ENCODE results near the gene CEP250. TPM values are rescaled to one million over a fixed set of nuclear protein-coding genes. Genes with fewer than 3 reads are reported as not detected.

CEP250 gene
- total RNA-seq, 1 donor: 23.5 TPM

DNA sequence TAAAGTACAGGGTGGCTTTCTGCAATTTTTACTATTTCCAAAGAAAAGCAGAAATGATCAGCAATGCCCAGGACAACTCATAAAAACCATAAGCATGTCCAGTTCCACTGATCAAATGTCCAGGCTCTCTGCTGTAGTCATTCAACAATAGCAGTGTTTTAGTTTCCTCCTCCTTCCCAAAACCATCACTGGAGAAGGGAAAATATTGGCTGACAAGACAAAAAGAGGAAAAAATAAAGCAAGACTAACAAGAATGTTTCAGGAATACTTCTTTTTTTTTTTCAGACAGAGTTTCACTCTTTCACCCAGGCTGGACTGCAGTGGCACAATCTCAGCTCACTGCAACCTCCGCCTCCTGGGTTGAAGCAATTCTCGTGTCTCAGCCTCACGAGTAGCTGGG, 45.9 kb upstream of the CEP250 start:
- H3K36me3 ChIP-seq (ENCODE audit: insufficient read depth, low read length): peaks cover 29% of the 10 kb centered on the region
- H3K79me2 ChIP-seq (ENCODE audit: insufficient read depth, low read length): peaks cover 69% of the 10 kb centered on the region
- no peak for DNase-seq (ENCODE audit: insufficient read length, low spot score, missing footprints)

DNA sequence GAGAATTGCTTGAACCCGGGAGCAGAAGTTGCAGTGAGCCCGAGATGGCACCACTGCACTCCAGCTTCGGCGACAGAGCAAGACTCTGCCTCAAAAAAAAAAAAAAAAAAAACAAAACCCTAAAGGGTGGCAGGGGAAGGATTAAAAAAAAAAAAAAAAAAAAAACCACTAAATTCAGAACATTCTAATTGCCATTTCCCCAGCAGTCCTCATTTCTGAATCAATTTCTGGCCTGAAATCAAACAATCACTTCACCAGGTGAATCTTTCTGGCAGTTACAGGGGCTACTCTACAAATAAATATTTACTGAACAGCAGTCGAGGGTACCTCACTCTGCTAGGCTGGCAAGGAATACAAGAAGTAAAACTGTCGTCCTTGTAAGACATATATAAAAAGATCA, 44.8 kb upstream of the CEP250 start:
- TF ChIP-seq, protein P1, sequence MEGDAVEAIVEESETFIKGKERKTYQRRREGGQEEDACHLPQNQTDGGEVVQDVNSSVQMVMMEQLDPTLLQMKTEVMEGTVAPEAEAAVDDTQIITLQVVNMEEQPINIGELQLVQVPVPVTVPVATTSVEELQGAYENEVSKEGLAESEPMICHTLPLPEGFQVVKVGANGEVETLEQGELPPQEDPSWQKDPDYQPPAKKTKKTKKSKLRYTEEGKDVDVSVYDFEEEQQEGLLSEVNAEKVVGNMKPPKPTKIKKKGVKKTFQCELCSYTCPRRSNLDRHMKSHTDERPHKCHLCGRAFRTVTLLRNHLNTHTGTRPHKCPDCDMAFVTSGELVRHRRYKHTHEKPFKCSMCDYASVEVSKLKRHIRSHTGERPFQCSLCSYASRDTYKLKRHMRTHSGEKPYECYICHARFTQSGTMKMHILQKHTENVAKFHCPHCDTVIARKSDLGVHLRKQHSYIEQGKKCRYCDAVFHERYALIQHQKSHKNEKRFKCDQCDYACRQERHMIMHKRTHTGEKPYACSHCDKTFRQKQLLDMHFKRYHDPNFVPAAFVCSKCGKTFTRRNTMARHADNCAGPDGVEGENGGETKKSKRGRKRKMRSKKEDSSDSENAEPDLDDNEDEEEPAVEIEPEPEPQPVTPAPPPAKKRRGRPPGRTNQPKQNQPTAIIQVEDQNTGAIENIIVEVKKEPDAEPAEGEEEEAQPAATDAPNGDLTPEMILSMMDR (IDR thresholded peaks at IDR 0.05; ENCODE audit: extremely low read depth, low read depth, low read length): no peak
- peak overlapping the region; percentile 86 for H3K27ac ChIP-seq (ENCODE audit: low read depth, low read length)
- H3K27me3 ChIP-seq (ENCODE audit: insufficient read depth, low read length): no peaks in the 10 kb centered on the region
- DNase-seq (ENCODE audit: insufficient read length, low spot score, missing footprints): no peak
- no peak overlapping the region for H2AFZ ChIP-seq (ENCODE audit: low read length)
- H3K4me1 ChIP-seq (ENCODE audit: insufficient read depth, low read length): peaks cover 12% of the 10 kb centered on the region
- no peaks in the 10 kb centered on the region for H4K20me1 ChIP-seq (ENCODE audit: insufficient read depth, low read length)
- H3K4me3 ChIP-seq (ENCODE audit: insufficient read depth, low read length): peak overlapping the region; percentile 83
- peaks cover 29% of the 10 kb centered on the region for H3K36me3 ChIP-seq (ENCODE audit: insufficient read depth, low read length)
- no peaks in the 10 kb centered on the region for H3K9me3 ChIP-seq (ENCODE audit: low read depth, low read length)
- peaks cover 60% of the 10 kb centered on the region for H3K79me2 ChIP-seq (ENCODE audit: insufficient read depth, low read length)
- peak overlapping the region; percentile 99 for H3K4me2 ChIP-seq (ENCODE audit: insufficient read depth, low read length)

More for the DNA sequence above, 45.9 kb upstream of the CEP250 start:
- no peaks in the 10 kb centered on the region for H3K9me3 ChIP-seq (ENCODE audit: low read depth, low read length)
- no peak overlapping the region for H3K4me3 ChIP-seq (ENCODE audit: insufficient read depth, low read length)
- no peak overlapping the region for H3K4me2 ChIP-seq (ENCODE audit: insufficient read depth, low read length)
- no peaks in the 10 kb centered on the region for H4K20me1 ChIP-seq (ENCODE audit: insufficient read depth, low read length)
- H3K27ac ChIP-seq (ENCODE audit: low read depth, low read length): no peak overlapping the region
- H3K27me3 ChIP-seq (ENCODE audit: insufficient read depth, low read length): no peaks in the 10 kb centered on the region
- H3K4me1 ChIP-seq (ENCODE audit: insufficient read depth, low read length): peaks cover 12% of the 10 kb centered on the region
- TF ChIP-seq, protein P1 (IDR thresholded peaks at IDR 0.05; ENCODE audit: extremely low read depth, low read depth, low read length): no peak
- no peak overlapping the region for H2AFZ ChIP-seq (ENCODE audit: low read length)

DNA sequence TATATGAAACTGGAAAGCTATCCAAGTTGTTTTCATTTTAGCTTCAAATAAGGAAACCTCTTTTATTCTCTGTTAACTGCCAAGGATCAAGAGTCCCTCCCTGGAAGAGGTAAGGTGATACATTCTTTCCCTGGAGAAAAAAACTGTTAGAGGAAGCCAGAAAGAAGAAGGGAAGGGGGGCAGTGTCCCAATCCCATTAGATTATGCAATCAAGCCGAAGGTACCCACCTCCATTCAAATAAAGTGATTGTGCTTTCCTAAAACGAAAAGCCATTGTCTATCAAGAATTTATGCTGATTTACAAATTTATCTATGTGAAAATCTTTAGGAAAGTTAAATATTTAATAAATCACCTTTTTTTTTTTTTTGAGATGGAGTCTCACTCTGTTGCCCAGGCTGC, 34.1 kb upstream of the CEP250 start:
- Histone ChIP-seq H3K4me3 (ENCODE audit: insufficient read depth, low read length) (no peak overlapping the region), H2AFZ (ENCODE audit: low read length) (no peak overlapping the region), H3K36me3 (ENCODE audit: insufficient read depth, low read length) (no peaks in the 10 kb centered on the region), H4K20me1 (ENCODE audit: insufficient read depth, low read length) (no peaks in the 10 kb centered on the region), H3K27ac (ENCODE audit: low read depth, low read length) (no peak overlapping the region), H3K4me1 (ENCODE audit: insufficient read depth, low read length) (no peaks in the 10 kb centered on the region), H3K27me3 (ENCODE audit: insufficient read depth, low read length) (no peaks in the 10 kb centered on the region), H3K79me2 (ENCODE audit: insufficient read depth, low read length) (no peaks in the 10 kb centered on the region), H3K9me3 (ENCODE audit: low read depth, low read length) (no peaks in the 10 kb centered on the region), H3K4me2 (ENCODE audit: insufficient read depth, low read length) (no peak overlapping the region)
- TF ChIP-seq, protein P1 (IDR thresholded peaks at IDR 0.05; ENCODE audit: extremely low read depth, low read depth, low read length): no peak
- DNase-seq (ENCODE audit: insufficient read length, low spot score, missing footprints): no peak

DNA sequence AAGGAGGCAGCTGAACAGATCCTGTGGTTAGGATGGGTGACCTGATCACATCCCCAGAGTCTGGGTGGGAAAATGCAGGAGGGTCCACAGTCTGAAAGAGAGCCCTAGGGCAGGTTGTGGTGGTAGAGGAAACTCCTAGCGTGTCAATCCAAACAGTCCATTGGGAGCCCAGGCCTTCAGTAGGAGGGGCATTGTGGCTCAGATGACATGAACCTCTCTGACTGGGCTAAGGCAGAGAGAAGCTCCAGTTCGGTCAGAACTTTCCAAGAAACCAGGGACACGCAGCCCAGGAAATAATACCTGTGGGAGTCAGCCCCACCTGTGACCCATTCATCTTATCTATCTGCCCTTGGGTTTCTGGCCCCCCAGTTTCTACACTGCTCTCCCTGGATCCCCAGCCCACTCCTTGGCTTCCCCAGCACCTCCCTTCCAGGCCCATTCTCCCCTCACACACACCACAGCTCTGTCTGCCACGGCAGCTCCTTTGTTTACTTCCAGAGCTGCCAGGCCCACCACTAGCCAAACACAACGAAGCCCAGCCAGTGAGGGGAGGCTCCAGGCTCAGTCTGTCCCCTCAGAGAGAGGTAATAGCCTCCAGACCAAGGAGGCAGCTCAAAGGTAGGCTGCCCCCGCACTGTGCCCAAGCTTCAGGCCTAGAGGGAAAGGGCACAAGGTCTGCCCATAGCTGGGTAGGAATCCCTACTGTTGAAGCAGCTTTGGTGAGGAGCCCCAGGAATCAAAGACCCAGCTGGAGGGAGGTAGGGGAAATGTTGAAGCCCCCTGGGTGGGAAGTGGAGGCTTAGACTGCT, 23.6 kb upstream of the CEP250 start:
- no peaks in the 10 kb centered on the region for H3K27me3 ChIP-seq (ENCODE audit: insufficient read depth, low read length)
- H3K4me2 ChIP-seq (ENCODE audit: insufficient read depth, low read length): no peak overlapping the region
- no peak for DNase-seq (ENCODE audit: insufficient read length, low spot score, missing footprints)
- TF ChIP-seq, protein P1 (IDR thresholded peaks at IDR 0.05; ENCODE audit: extremely low read depth, low read depth, low read length): no peak
- peaks cover 6% of the 10 kb centered on the region for H4K20me1 ChIP-seq (ENCODE audit: insufficient read depth, low read length)
- no peak overlapping the region for H3K27ac ChIP-seq (ENCODE audit: low read depth, low read length)
- peaks cover 23% of the 10 kb centered on the region for H3K4me1 ChIP-seq (ENCODE audit: insufficient read depth, low read length)
- no peak overlapping the region for H2AFZ ChIP-seq (ENCODE audit: low read length)
- peaks cover 19% of the 10 kb centered on the region for H3K36me3 ChIP-seq (ENCODE audit: insufficient read depth, low read length)
- H3K4me3 ChIP-seq (ENCODE audit: insufficient read depth, low read length): no peak overlapping the region
- H3K9me3 ChIP-seq (ENCODE audit: low read depth, low read length): no peaks in the 10 kb centered on the region
- peaks cover 20% of the 10 kb centered on the region for H3K79me2 ChIP-seq (ENCODE audit: insufficient read depth, low read length)
